Prostate gland (tissue), 2 donors: ENCODE results near the gene PSMD6.

Experiments used
- POLR2A ChIP-seq: fragments of 450-650 bp; IDR thresholded peaks from one replicate; pipeline ENCODE4 v1.6.1; 2016; ENCODE audit warnings: antibody characterized with exemption, mild to moderate bottlenecking
- POLR2AphosphoS5 ChIP-seq: sonication (generic); formaldehyde crosslinking; IDR thresholded peaks from one replicate; pipeline ENCODE4 v1.6.1; 2017; ENCODE audit warnings: antibody characterized with exemption
- TF ChIP-seq, protein P1 (sequence below), 4 experiments: fragments of 200-600 bp in 2 of 4; fragments of 450-650 bp in 2 of 4; sonication (generic) in 2 of 4; IDR thresholded peaks; 1 replicate in 3 of 4; 2 replicates in 1 of 4; pipeline ENCODE4 v1.5.1; 2016 to 2019; ENCODE audit warnings: antibody characterized with exemption in 4 of 4, mild to moderate bottlenecking in 2 of 4, moderate library complexity in 2 of 4

DNA sequence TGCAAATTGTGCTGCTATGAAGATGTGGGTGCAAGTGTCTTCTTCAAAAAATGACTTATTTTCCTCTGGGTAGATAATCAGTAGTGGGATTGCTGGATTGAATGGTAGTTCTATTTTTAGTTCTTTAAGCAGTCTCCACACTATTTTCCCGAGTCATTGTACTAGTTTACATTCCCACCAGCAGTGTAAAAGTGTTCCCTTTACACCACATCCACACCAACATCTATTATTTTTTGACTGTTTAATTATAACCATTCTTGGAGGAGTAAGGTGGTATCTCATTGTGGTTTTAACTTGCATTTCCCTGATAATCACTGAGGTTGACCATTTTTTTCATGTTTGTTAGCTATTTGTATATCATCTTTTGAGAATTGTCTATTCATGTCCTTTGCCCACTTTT lies 19.7 kb upstream of the PSMD6 start:
- TF ChIP-seq, protein P1, sequence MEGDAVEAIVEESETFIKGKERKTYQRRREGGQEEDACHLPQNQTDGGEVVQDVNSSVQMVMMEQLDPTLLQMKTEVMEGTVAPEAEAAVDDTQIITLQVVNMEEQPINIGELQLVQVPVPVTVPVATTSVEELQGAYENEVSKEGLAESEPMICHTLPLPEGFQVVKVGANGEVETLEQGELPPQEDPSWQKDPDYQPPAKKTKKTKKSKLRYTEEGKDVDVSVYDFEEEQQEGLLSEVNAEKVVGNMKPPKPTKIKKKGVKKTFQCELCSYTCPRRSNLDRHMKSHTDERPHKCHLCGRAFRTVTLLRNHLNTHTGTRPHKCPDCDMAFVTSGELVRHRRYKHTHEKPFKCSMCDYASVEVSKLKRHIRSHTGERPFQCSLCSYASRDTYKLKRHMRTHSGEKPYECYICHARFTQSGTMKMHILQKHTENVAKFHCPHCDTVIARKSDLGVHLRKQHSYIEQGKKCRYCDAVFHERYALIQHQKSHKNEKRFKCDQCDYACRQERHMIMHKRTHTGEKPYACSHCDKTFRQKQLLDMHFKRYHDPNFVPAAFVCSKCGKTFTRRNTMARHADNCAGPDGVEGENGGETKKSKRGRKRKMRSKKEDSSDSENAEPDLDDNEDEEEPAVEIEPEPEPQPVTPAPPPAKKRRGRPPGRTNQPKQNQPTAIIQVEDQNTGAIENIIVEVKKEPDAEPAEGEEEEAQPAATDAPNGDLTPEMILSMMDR (IDR thresholded peaks at IDR 0.05) = no peak
- TF ChIP-seq POLR2A (no peak), POLR2AphosphoS5 (no peak)
